GM21360 (cell line): Measurements from ENCODE around the gene C1QTNF2.
"Not testable (repeated sequence)": the region's sequence is repeated elsewhere in the genome, so short reads cannot be mapped to it uniquely, and the experiment has no call there.

Source experiments
- ATAC-seq: cut with Tn5 transposase; IDR thresholded peaks from one replicate; pipeline ENCODE4 v1.9.1; 2021; ENCODE audit warnings: mild to moderate bottlenecking, moderate library complexity; ENCODE audit not compliant: unreplicated experiment

Gene C1QTNF2

GRCh38 chr5:160348080-160348479 is 22.3 kb downstream of the C1QTNF2 start:
- no peak for ATAC-seq

- no peak for ATAC-seq
Observed at GRCh38 chr5:160347448-160347847, 23.0 kb downstream of the C1QTNF2 start.

- no peak for ATAC-seq
Observed at GRCh38 chr5:160342413-160342941, 27.9 kb downstream of the C1QTNF2 start.

- no peak for ATAC-seq
Observed at GRCh38 chr5:160341309-160341870, 29.0 kb downstream of the C1QTNF2 start.

- ATAC-seq = not testable (repeated sequence)
Observed at GRCh38 chr5:160340513-160340912, 29.9 kb downstream of the C1QTNF2 start.

GRCh38 chr5:160339406-160340130 is 30.9 kb downstream of the C1QTNF2 start:
- ATAC-seq = no peak

- ATAC-seq = not testable (repeated sequence)
Observed at GRCh38 chr5:160334716-160335115, 35.7 kb downstream of the C1QTNF2 start.

GRCh38 chr5:160333721-160334120 is 36.7 kb downstream of the C1QTNF2 start:
- no peak for ATAC-seq

- no peak for ATAC-seq
Observed at GRCh38 chr5:160330212-160330611, 40.2 kb downstream of the C1QTNF2 start.

- no peak for ATAC-seq
Observed at GRCh38 chr5:160327818-160328217, 42.6 kb downstream of the C1QTNF2 start.

- no peak for ATAC-seq
Observed at GRCh38 chr5:160326981-160327380, 43.4 kb downstream of the C1QTNF2 start.

- ATAC-seq = no peak
Observed at GRCh38 chr5:160325716-160326115, 44.7 kb downstream of the C1QTNF2 start.

- ATAC-seq = no peak
Observed at GRCh38 chr5:160324886-160325285, 45.5 kb downstream of the C1QTNF2 start.

- no peak for ATAC-seq
Observed at GRCh38 chr5:160318409-160318808, 52.0 kb downstream of the C1QTNF2 start.

GRCh38 chr5:160317434-160317833 is 53.0 kb downstream of the C1QTNF2 start:
- no peak for ATAC-seq

GRCh38 chr5:160315968-160316367 is 54.5 kb downstream of the C1QTNF2 start:
- ATAC-seq = no peak

GRCh38 chr5:160312960-160313727 is 57.3 kb downstream of the C1QTNF2 start:
- no peak for ATAC-seq

- ATAC-seq = peak; percentile 44
Observed at GRCh38 chr5:160312134-160312959, 58.1 kb downstream of the C1QTNF2 start, which contains the start of gene CCNJL. Gene CCNJL, minus strand, starts transcription at chr5:160312564. Its CDS starts 641 bp downstream, at chr5:160311923.

- peak; percentile 9 for ATAC-seq
Observed at GRCh38 chr5:160311491-160312133, 58.8 kb downstream of the C1QTNF2 start.
